PC-3 (cell line): ENCODE measurements around the gene GJB4. TPM values are rescaled to one million over a fixed set of nuclear protein-coding genes. Genes with fewer than 3 reads are reported as not detected.

ENCODE experiments used
- ATAC-seq: fragments of 200-7000 bp; cut with Tn5 transposase; 2 replicates; pipeline ENCODE4 v1.9.1; 2020; ENCODE audit warnings: mild to moderate bottlenecking, moderate library complexity
- BruUV-seq: library from RNA; stranded (reverse); fragments of 400-500 nt; replicated peaks from 2 replicates; lab custom pipeline; 2021; lab: Mats Ljungman, UMichigan
- CTCF ChIA-PET: fragments of 300-600 bp; sonication (Branson Sonifier 250); formaldehyde crosslinking; loops from one replicate; lab custom pipeline; 2022; ENCODE audit warnings: antibody characterized with exemption; lab: Charles Lee
- POLR2A ChIA-PET: fragments of 300-600 bp; sonication (Branson Sonifier 250); formaldehyde crosslinking; loops from one replicate; lab custom pipeline; 2022; ENCODE audit warnings: antibody characterized with exemption; ENCODE audit not compliant: unreplicated experiment; lab: Charles Lee
- DNase-seq: peaks from one replicate; pipeline ENCODE4 v3.0.0-alpha.2; 2015
- H2AFZ ChIP-seq: fragments of 300-600 bp; sonication (generic); 2 replicates; pipeline ENCODE4 v1.6.0; 2016; ENCODE audit warnings: antibody characterized with exemption, low read length
- H3F3A ChIP-seq: fragments of 300-600 bp; sonication (generic); one replicate; pipeline ENCODE4 v1.6.0; 2017; ENCODE audit warnings: antibody characterized with exemption, low read length, control low read depth, mild to moderate bottlenecking; ENCODE audit not compliant: unreplicated experiment
- H3K27ac ChIP-seq: fragments of 300-600 bp; sonication (generic); 2 replicates; pipeline ENCODE4 v1.5.1; 2016; ENCODE audit warnings: mild to moderate bottlenecking, low read length
- H3K27me3 ChIP-seq: fragments of 300-600 bp; sonication (generic); 2 replicates; pipeline ENCODE4 v1.6.1; 2016; ENCODE audit warnings: low read length, mixed read lengths
- H3K36me3 ChIP-seq: fragments of 300-600 bp; sonication (generic); 2 replicates; pipeline ENCODE4 v1.6.1; 2016; ENCODE audit warnings: low read depth, mixed run types, low read length, mixed read lengths
- H3K4me1 ChIP-seq: fragments of 300-600 bp; sonication (generic); 2 replicates; pipeline ENCODE4 v1.5.1; 2016; ENCODE audit warnings: low read length; ENCODE audit not compliant: insufficient read depth
- H3K4me2 ChIP-seq: fragments of 300-600 bp; sonication (generic); 2 replicates; pipeline ENCODE4 v1.6.0; 2016; ENCODE audit warnings: low read length
- H3K4me3 ChIP-seq: fragments of 300-600 bp; sonication (generic); 2 replicates; pipeline ENCODE4 v1.5.1; 2016; ENCODE audit warnings: mild to moderate bottlenecking, low read length, mixed read lengths
- H3K79me2 ChIP-seq: fragments of 300-600 bp; sonication (generic); 2 replicates; pipeline ENCODE4 v1.6.1; 2017; ENCODE audit warnings: low read length, mixed read lengths
- H3K9ac ChIP-seq: fragments of 300-600 bp; sonication (generic); 2 replicates; pipeline ENCODE4 v1.6.0; 2016; ENCODE audit warnings: mild to moderate bottlenecking, low read length
- H3K9me2 ChIP-seq: fragments of 300-600 bp; sonication (generic); replicated peaks from 2 replicates; pipeline ENCODE4 v1.6.1; 2016; ENCODE audit warnings: mixed run types, low read length, mixed read lengths
- H3K9me3 ChIP-seq: fragments of 300-600 bp; sonication (generic); 2 replicates; pipeline ENCODE4 v1.6.1; 2016; ENCODE audit warnings: low read length, mixed read lengths
- H4K20me1 ChIP-seq: fragments of 300-600 bp; sonication (generic); 2 replicates; pipeline ENCODE4 v1.6.1; 2016; ENCODE audit warnings: low read length, mixed read lengths
- CTCF ChIP-seq: fragments of 300-600 bp; sonication (generic); conservative IDR thresholded peaks from 2 replicates; pipeline ENCODE4 v1.5.1; 2017; ENCODE audit warnings: antibody characterized with exemption, low read depth, mild to moderate bottlenecking, low read length
- EZH2 ChIP-seq: fragments of 300-600 bp; sonication (generic); IDR thresholded peaks from one replicate; pipeline ENCODE4 v1.6.1; 2017; ENCODE audit warnings: antibody characterized with exemption, mild to moderate bottlenecking, low read length; ENCODE audit not compliant: unreplicated experiment
- EZH2phosphoT487 ChIP-seq: fragments of 300-600 bp; sonication (generic); IDR thresholded peaks from 2 replicates; pipeline ENCODE4 v1.6.1; 2018; ENCODE audit warnings: mild to moderate bottlenecking, antibody characterized with exemption, low read length, borderline replicate concordance
- intact Hi-C: fragments of 100-400 bp; cut with micrococcal nuclease; formaldehyde crosslinking; loops from 2 replicates; pipeline ENCODE4 v1.9.0; 2023
- total RNA-seq: library from RNA; depleted of rRNA; stranded (reverse); fragments of >200 nt; gene quantifications from 2 replicates; pipeline ENCODE4 v1.2.3, GENCODE V29; 2014

GJB4 gene
- total RNA-seq, 1 experiment from 2014 or later = not detected

- Histone ChIP-seq H3K4me2 (no peak overlapping the region), H4K20me1 (no peaks in the 10 kb centered on the region), H3K4me1 (peaks cover 3% of the 10 kb centered on the region; the same call in 1 of the 2 replicates), H3F3A (no peaks in the 10 kb centered on the region), H3K9me3 (no peaks in the 10 kb centered on the region), H3K9ac (no peak overlapping the region), H2AFZ (no peak overlapping the region), H3K27ac (no peak overlapping the region), H3K9me2 (no peaks in the 10 kb centered on the region), H3K79me2 (no peaks in the 10 kb centered on the region), H3K4me3 (no peak overlapping the region), H3K36me3 (no peaks in the 10 kb centered on the region), H3K27me3 (peaks cover 17% of the 10 kb centered on the region)
- ATAC-seq (no peak), DNase-seq (no peak)
- intact Hi-C loops = loop anchor here (5.0 kb wide), 1 partner anchor 627 kb away; no protein-coding TSS in a partner anchor
- ChIA-PET POLR2A (no interaction called here), CTCF (no interaction called here)
- TF ChIP-seq CTCF (no peak), EZH2phosphoT487 (no peak), EZH2 (no peak)
- BruUV-seq = no TSS peak
Measured at GRCh38 chr1:34739613-34740012, 19.9 kb upstream of the GJB4 start.

- Histone ChIP-seq H2AFZ (no peak overlapping the region), H3K9ac (no peak overlapping the region), H3K36me3 (no peaks in the 10 kb centered on the region), H3K79me2 (no peaks in the 10 kb centered on the region), H3K4me1 (peaks cover 3% of the 10 kb centered on the region; the same call in 1 of the 2 replicates), H3K4me2 (no peak overlapping the region), H4K20me1 (no peaks in the 10 kb centered on the region), H3K9me2 (no peaks in the 10 kb centered on the region), H3K4me3 (no peak overlapping the region), H3K27ac (no peak overlapping the region), H3K27me3 (peaks cover 10% of the 10 kb centered on the region), H3K9me3 (no peaks in the 10 kb centered on the region), H3F3A (no peaks in the 10 kb centered on the region)
- ChIA-PET CTCF (interaction anchor here (0.6 kb wide), 1 partner anchor 1076 kb away, joined by 3 read pairs; no protein-coding TSS in a partner anchor), POLR2A (interaction anchor here (0.6 kb wide), 1 partner anchor 120 kb away, joined by 3 read pairs; the partner anchor contains the start of gene SMIM12)
- no peak for ATAC-seq
- intact Hi-C loops = loop anchor here (5.0 kb wide), 1 partner anchor 628 kb away; no protein-coding TSS in a partner anchor
- no TSS peak for BruUV-seq
- no peak for TF ChIP-seq EZH2
- TF ChIP-seq EZH2phosphoT487 = no peak
- no peak for TF ChIP-seq CTCF
- no peak for DNase-seq
Measured at GRCh38 chr1:34740161-34740868, 19.2 kb upstream of the GJB4 start.
